Mesenchymal stem cell (in vitro differentiated cells and primary cell): Measurements from ENCODE around the gene SNAP25.

Source experiments
- DNase-seq: peaks from one replicate; pipeline ENCODE4 v3.0.0-alpha.2; 2013
- H2AFZ ChIP-seq: one replicate; pipeline ENCODE4 v1.6.1; 2013; ENCODE audit warnings: low read depth, mild to moderate bottlenecking, control low read depth, inconsistent platforms, low read length, moderate library complexity
- H2AK5ac ChIP-seq: 2 replicates; pipeline ENCODE4 v1.6.1; 2013; ENCODE audit warnings: low read length, moderate library complexity, mild to moderate bottlenecking, inconsistent platforms; ENCODE audit not compliant: severe bottlenecking
- H2BK120ac ChIP-seq: one replicate; pipeline ENCODE4 v1.6.1; 2013; ENCODE audit warnings: low read depth, mild to moderate bottlenecking, inconsistent platforms, low read length, moderate library complexity
- H2BK12ac ChIP-seq, 2 experiments: one replicate each; pipeline ENCODE4 v1.6.1; 2013; ENCODE audit warnings: inconsistent platforms in 2 of 2, low read length in 2 of 2, mild to moderate bottlenecking in 2 of 2, moderate library complexity in 2 of 2, control low read depth in 1 of 2
- H2BK15ac ChIP-seq: one replicate; pipeline ENCODE4 v1.6.1; 2013; ENCODE audit warnings: mild to moderate bottlenecking, low read depth, inconsistent platforms; ENCODE audit not compliant: poor library complexity, severe bottlenecking
- H2BK5ac ChIP-seq: 2 replicates; pipeline ENCODE4 v1.6.1; 2013; ENCODE audit warnings: low read depth, mild to moderate bottlenecking, low read length, control low read depth, inconsistent platforms; ENCODE audit not compliant: poor library complexity, severe bottlenecking
- H3K14ac ChIP-seq, 2 experiments: one replicate each; pipeline ENCODE4 v1.6.1; 2013; ENCODE audit warnings: inconsistent platforms in 2 of 2, low read length in 2 of 2, control low read depth in 1 of 2, mild to moderate bottlenecking in 1 of 2, moderate library complexity in 1 of 2
- H3K18ac ChIP-seq, 2 experiments: one replicate each; pipeline ENCODE4 v1.6.1; 2013; ENCODE audit warnings: inconsistent platforms in 2 of 2, low read length in 2 of 2, control low read depth in 1 of 2, low read depth in 1 of 2, mild to moderate bottlenecking in 1 of 2
- H3K23ac ChIP-seq, 2 experiments: one replicate each; pipeline ENCODE4 v1.6.1; 2013; ENCODE audit warnings: inconsistent platforms in 2 of 2, low read length in 2 of 2, mild to moderate bottlenecking in 2 of 2, moderate library complexity in 2 of 2, control low read depth in 1 of 2
- H3K27ac ChIP-seq: 2 replicates; pipeline ENCODE4 v1.5.1; 2013; ENCODE audit warnings: mild to moderate bottlenecking, moderate library complexity, low read length, control low read depth, inconsistent platforms; ENCODE audit not compliant: poor library complexity, severe bottlenecking
- H3K27me3 ChIP-seq, 2 experiments: 2 replicates each; pipeline versions ENCODE4 v1.6.1 to v1.7.0; 2013; ENCODE audit warnings: low read length in 2 of 2, mild to moderate bottlenecking in 2 of 2, moderate library complexity in 2 of 2, control low read depth in 1 of 2, inconsistent platforms in 1 of 2; ENCODE audit not compliant: control insufficient read depth in 1 of 2, insufficient read depth in 1 of 2
- H3K36me3 ChIP-seq, 2 experiments: 2 replicates each; pipeline versions ENCODE4 v1.6.1 to v1.7.0; 2013; ENCODE audit warnings: low read length in 2 of 2, control low read depth in 1 of 2, inconsistent platforms in 1 of 2, low read depth in 1 of 2, mild to moderate bottlenecking in 1 of 2; ENCODE audit not compliant: insufficient read depth in 2 of 2, control insufficient read depth in 1 of 2
- H3K4ac ChIP-seq, 2 experiments: one replicate each; pipeline ENCODE4 v1.6.1; 2013; ENCODE audit warnings: inconsistent platforms in 2 of 2, low read length in 2 of 2, mild to moderate bottlenecking in 2 of 2, moderate library complexity in 2 of 2, control low read depth in 1 of 2, low read depth in 1 of 2
- H3K4me1 ChIP-seq: 2 replicates; pipeline ENCODE4 v1.6.1; 2013; ENCODE audit warnings: low read depth, low read length, control low read depth; ENCODE audit not compliant: control insufficient read depth, insufficient read depth
- H3K4me2 ChIP-seq: 2 replicates; pipeline ENCODE4 v1.6.1; 2013; ENCODE audit warnings: low read length, mild to moderate bottlenecking, inconsistent platforms; ENCODE audit not compliant: poor library complexity, severe bottlenecking
- H3K4me3 ChIP-seq, 2 experiments: 2 replicates each; pipeline versions ENCODE4 v1.5.1 to v1.7.0; 2013; ENCODE audit warnings: low read length in 2 of 2, mild to moderate bottlenecking in 2 of 2, control low read depth in 1 of 2, low read depth in 1 of 2; ENCODE audit not compliant: insufficient read depth in 1 of 2
- H3K79me1 ChIP-seq: replicated peaks from 2 replicates; pipeline ENCODE4 v1.6.1; 2013; ENCODE audit warnings: mild to moderate bottlenecking, control low read depth, low read length, inconsistent platforms; ENCODE audit not compliant: poor library complexity, severe bottlenecking
- H3K9ac ChIP-seq: 2 replicates; pipeline ENCODE4 v1.7.0; 2013; ENCODE audit warnings: mild to moderate bottlenecking, low read length, moderate library complexity
- H3K9me3 ChIP-seq: 2 replicates; pipeline ENCODE4 v1.7.0; 2013; ENCODE audit warnings: mild to moderate bottlenecking, low read length; ENCODE audit not compliant: control insufficient read depth
- H4K8ac ChIP-seq: one replicate; pipeline ENCODE4 v1.6.1; 2013; ENCODE audit warnings: inconsistent platforms, mild to moderate bottlenecking, low read length, moderate library complexity
- H4K91ac ChIP-seq: one replicate; pipeline ENCODE4 v1.6.1; 2013; ENCODE audit warnings: mild to moderate bottlenecking, low read length, inconsistent platforms
- WGBS: methylation state at CpG from one replicate; pipeline ENCODE4 v1.1.7; 2013; ENCODE audit warnings: mixed read lengths; 5-methylcytosine and 5-hydroxymethylcytosine counted together

The SNAP25 gene

GRCh38 chr20:10221021-10221420 is 2.4 kb downstream of the SNAP25 start:
- no peak overlapping the region for H3K4ac ChIP-seq
- H2BK120ac ChIP-seq = no peak overlapping the region
- no peak overlapping the region for H3K4me2 ChIP-seq
- no peak overlapping the region for H3K14ac ChIP-seq
- no peak overlapping the region for H2AK5ac ChIP-seq
- H3K27ac ChIP-seq = no peak overlapping the region
- no peak overlapping the region for H3K23ac ChIP-seq
- H3K4me1 ChIP-seq = peaks cover 15% of the 10 kb centered on the region
- H2BK15ac ChIP-seq = no peak overlapping the region
- H2BK12ac ChIP-seq = no peak overlapping the region
- H2BK5ac ChIP-seq = no peak overlapping the region
- H3K18ac ChIP-seq = no peak overlapping the region
- H3K9ac ChIP-seq = no peak overlapping the region
- H2AFZ ChIP-seq = no peak overlapping the region
- 89% methylated on average over 5 of the region's 6 CpGs for WGBS
- no peak for DNase-seq
- no peak overlapping the region for H4K91ac ChIP-seq
- H3K9me3 ChIP-seq = no peaks in the 10 kb centered on the region
- H3K79me1 ChIP-seq = no peaks in the 10 kb centered on the region
- no peak overlapping the region for H4K8ac ChIP-seq
- H3K4me3 ChIP-seq = no peak overlapping the region
- no peaks in the 10 kb centered on the region for H3K36me3 ChIP-seq
- peaks cover 3 to 33% of the 10 kb centered on the region in 2 experiments for H3K27me3 ChIP-seq

- 88% methylated on average over 1 of the region's 1 CpG for WGBS
- H3K4me2 ChIP-seq = no peak overlapping the region
- peaks cover 0 to 28% of the 10 kb centered on the region in 2 experiments for H3K27me3 ChIP-seq
- H3K18ac ChIP-seq = no peak overlapping the region
- DNase-seq = no peak
- no peak overlapping the region for H2AK5ac ChIP-seq
- H4K91ac ChIP-seq = no peak overlapping the region
- no peaks in the 10 kb centered on the region for H3K79me1 ChIP-seq
- no peak overlapping the region for H3K14ac ChIP-seq
- no peak overlapping the region for H2BK120ac ChIP-seq
- no peak overlapping the region for H2AFZ ChIP-seq
- H2BK15ac ChIP-seq = no peak overlapping the region
- H2BK12ac ChIP-seq = no peak overlapping the region
- H3K4me1 ChIP-seq = no peaks in the 10 kb centered on the region
- no peak overlapping the region for H3K4me3 ChIP-seq
- no peak overlapping the region for H3K4ac ChIP-seq
- no peak overlapping the region for H2BK5ac ChIP-seq
- H3K9ac ChIP-seq = no peak overlapping the region
- H3K27ac ChIP-seq = no peak overlapping the region
- H3K23ac ChIP-seq = no peak overlapping the region
- no peaks in the 10 kb centered on the region for H3K36me3 ChIP-seq
- H3K9me3 ChIP-seq = no peaks in the 10 kb centered on the region
- H4K8ac ChIP-seq = no peak overlapping the region
Observed at GRCh38 chr20:10225439-10226060, 6.9 kb downstream of the SNAP25 start.

- Histone ChIP-seq H3K27ac (no peak overlapping the region), H3K4me1 (no peaks in the 10 kb centered on the region), H3K14ac (no peak overlapping the region), H2BK120ac (no peak overlapping the region), H2AFZ (no peak overlapping the region), H3K79me1 (no peaks in the 10 kb centered on the region), H3K4ac (no peak overlapping the region), H2BK15ac (no peak overlapping the region), H3K9ac (no peak overlapping the region), H4K8ac (no peak overlapping the region), H2BK5ac (no peak overlapping the region), H3K4me3 (no peak overlapping the region), H2AK5ac (no peak overlapping the region), H4K91ac (no peak overlapping the region), H2BK12ac (no peak overlapping the region), H3K18ac (no peak overlapping the region), H3K9me3 (no peaks in the 10 kb centered on the region), H3K23ac (no peak overlapping the region), H3K27me3 (peaks cover 0 to 24% of the 10 kb centered on the region in 2 experiments), H3K4me2 (no peak overlapping the region), H3K36me3 (no peaks in the 10 kb centered on the region)
- no peak for DNase-seq
- WGBS = 84% methylated on average over 2 of the region's 2 CpGs
Observed at GRCh38 chr20:10228330-10228729, 9.7 kb downstream of the SNAP25 start.

- DNase-seq = no peak
- no peak overlapping the region for H2BK12ac ChIP-seq
- no peaks in the 10 kb centered on the region for H3K4me1 ChIP-seq
- H3K4me3 ChIP-seq = no peak overlapping the region
- H2BK5ac ChIP-seq = no peak overlapping the region
- no peaks in the 10 kb centered on the region for H3K36me3 ChIP-seq
- H3K9me3 ChIP-seq = no peaks in the 10 kb centered on the region
- no peak overlapping the region for H3K14ac ChIP-seq
- H2AK5ac ChIP-seq = no peak overlapping the region
- no peaks in the 10 kb centered on the region for H3K79me1 ChIP-seq
- no peak overlapping the region for H2AFZ ChIP-seq
- H3K23ac ChIP-seq = no peak overlapping the region
- H3K9ac ChIP-seq = no peak overlapping the region
- no peak overlapping the region for H4K91ac ChIP-seq
- H2BK15ac ChIP-seq = no peak overlapping the region
- H3K27me3 ChIP-seq = peaks cover 0 to 33% of the 10 kb centered on the region in 2 experiments
- no peak overlapping the region for H3K4ac ChIP-seq
- H3K4me2 ChIP-seq = no peak overlapping the region
- H3K27ac ChIP-seq = no peak overlapping the region
- no peak overlapping the region for H2BK120ac ChIP-seq
- H3K18ac ChIP-seq = no peak overlapping the region
- H4K8ac ChIP-seq = no peak overlapping the region
Observed at GRCh38 chr20:10231290-10231689, 12.7 kb downstream of the SNAP25 start.
